ENCODE data around the gene CDKAL1.

CDKAL1 gene

GRCh38 chr6:20840675-20841074 is 306.4 kb downstream of the CDKAL1 start:
- Histone ChIP-seq H3K4me2 (ENCODE audit: low read length) (no peak overlapping the region), H3K36me3 (replicated peaks; ENCODE audit: low read depth, low read length) (no peaks in the 10 kb centered on the region), H3K4me3 (ENCODE audit: low read length) (no peak overlapping the region), H2AFZ (ENCODE audit: low read depth, low read length) (no peak overlapping the region), H3K9me3 (ENCODE audit: insufficient read depth, low read length) (no peaks in the 10 kb centered on the region), H3K27me3 (ENCODE audit: low read depth, low read length) (no peaks in the 10 kb centered on the region), H4K20me1 (ENCODE audit: insufficient read depth, low read length) (no peaks in the 10 kb centered on the region), H3K9ac (ENCODE audit: low read length) (no peak overlapping the region), H3K27ac (ENCODE audit: low read length) (no peak overlapping the region), H3K79me2 (ENCODE audit: low read length) (no peaks in the 10 kb centered on the region), H3K4me1 (ENCODE audit: low read length) (peaks cover 5% of the 10 kb centered on the region)
- TF ChIP-seq EZH2phosphoT487 (IDR thresholded peaks at IDR 0.05; ENCODE audit: low read depth) (no peak), CTCF (IDR thresholded peaks at IDR 0.05; ENCODE audit: low read depth, low read length) (no peak)

GRCh38 chr6:20841806-20842205 is 307.5 kb downstream of the CDKAL1 start:
- H2AFZ ChIP-seq (ENCODE audit: low read depth, low read length): no peak overlapping the region
- peaks cover 17% of the 10 kb centered on the region for H3K4me1 ChIP-seq (ENCODE audit: low read length)
- TF ChIP-seq EZH2phosphoT487 (IDR thresholded peaks at IDR 0.05; ENCODE audit: low read depth) (no peak), CTCF (IDR thresholded peaks at IDR 0.05; ENCODE audit: low read depth, low read length) (no peak)
- H3K4me2 ChIP-seq (ENCODE audit: low read length): no peak overlapping the region
- H3K9ac ChIP-seq (ENCODE audit: low read length): no peak overlapping the region
- no peaks in the 10 kb centered on the region for H3K27me3 ChIP-seq (ENCODE audit: low read depth, low read length)
- H3K79me2 ChIP-seq (ENCODE audit: low read length): no peaks in the 10 kb centered on the region
- no peaks in the 10 kb centered on the region for H4K20me1 ChIP-seq (ENCODE audit: insufficient read depth, low read length)
- H3K9me3 ChIP-seq (ENCODE audit: insufficient read depth, low read length): no peaks in the 10 kb centered on the region
- no peak overlapping the region for H3K4me3 ChIP-seq (ENCODE audit: low read length)
- no peaks in the 10 kb centered on the region for H3K36me3 ChIP-seq (replicated peaks; ENCODE audit: low read depth, low read length)
- no peak overlapping the region for H3K27ac ChIP-seq (ENCODE audit: low read length)

GRCh38 chr6:20845592-20845991 is 311.3 kb downstream of the CDKAL1 start:
- no peak overlapping the region for H3K27ac ChIP-seq (ENCODE audit: low read length)
- H3K36me3 ChIP-seq (replicated peaks; ENCODE audit: low read depth, low read length): no peaks in the 10 kb centered on the region
- H2AFZ ChIP-seq (ENCODE audit: low read depth, low read length): no peak overlapping the region
- no peak overlapping the region for H3K9ac ChIP-seq (ENCODE audit: low read length)
- H3K9me3 ChIP-seq (ENCODE audit: insufficient read depth, low read length): no peaks in the 10 kb centered on the region
- peaks cover 20% of the 10 kb centered on the region for H3K4me1 ChIP-seq (ENCODE audit: low read length)
- no peak overlapping the region for H3K4me2 ChIP-seq (ENCODE audit: low read length)
- no peaks in the 10 kb centered on the region for H3K79me2 ChIP-seq (ENCODE audit: low read length)
- no peak for TF ChIP-seq EZH2phosphoT487 (IDR thresholded peaks at IDR 0.05; ENCODE audit: low read depth)
- no peak for TF ChIP-seq CTCF (IDR thresholded peaks at IDR 0.05; ENCODE audit: low read depth, low read length)
- H3K27me3 ChIP-seq (ENCODE audit: low read depth, low read length): no peaks in the 10 kb centered on the region
- H4K20me1 ChIP-seq (ENCODE audit: insufficient read depth, low read length): no peaks in the 10 kb centered on the region
- no peak overlapping the region for H3K4me3 ChIP-seq (ENCODE audit: low read length)

GRCh38 chr6:20846602-20847028 is 312.4 kb downstream of the CDKAL1 start:
- Histone ChIP-seq H3K27ac (ENCODE audit: low read length) (no peak overlapping the region), H3K79me2 (ENCODE audit: low read length) (no peaks in the 10 kb centered on the region), H3K36me3 (replicated peaks; ENCODE audit: low read depth, low read length) (no peaks in the 10 kb centered on the region), H2AFZ (ENCODE audit: low read depth, low read length) (no peak overlapping the region), H4K20me1 (ENCODE audit: insufficient read depth, low read length) (no peaks in the 10 kb centered on the region), H3K4me1 (ENCODE audit: low read length) (peaks cover 28% of the 10 kb centered on the region), H3K9me3 (ENCODE audit: insufficient read depth, low read length) (no peaks in the 10 kb centered on the region), H3K27me3 (ENCODE audit: low read depth, low read length) (no peaks in the 10 kb centered on the region), H3K4me2 (ENCODE audit: low read length) (peak overlapping the region; percentile 18; the same call in 1 of the 2 replicates), H3K9ac (ENCODE audit: low read length) (no peak overlapping the region), H3K4me3 (ENCODE audit: low read length) (no peak overlapping the region)
- TF ChIP-seq EZH2phosphoT487 (IDR thresholded peaks at IDR 0.05; ENCODE audit: low read depth) (no peak), CTCF (IDR thresholded peaks at IDR 0.05; ENCODE audit: low read depth, low read length) (no peak)
